ENCODE measurements around the gene FAM187B. TPM values are rescaled to one million over a fixed set of nuclear protein-coding genes. Genes with fewer than 3 reads are reported as not detected.
"Not testable (repeated sequence)": the region's sequence is repeated elsewhere in the genome, so short reads cannot be mapped to it uniquely, and the experiment has no call there.

The FAM187B gene
- total RNA-seq, 1 experiment from 2014 or later = not detected

DNA sequence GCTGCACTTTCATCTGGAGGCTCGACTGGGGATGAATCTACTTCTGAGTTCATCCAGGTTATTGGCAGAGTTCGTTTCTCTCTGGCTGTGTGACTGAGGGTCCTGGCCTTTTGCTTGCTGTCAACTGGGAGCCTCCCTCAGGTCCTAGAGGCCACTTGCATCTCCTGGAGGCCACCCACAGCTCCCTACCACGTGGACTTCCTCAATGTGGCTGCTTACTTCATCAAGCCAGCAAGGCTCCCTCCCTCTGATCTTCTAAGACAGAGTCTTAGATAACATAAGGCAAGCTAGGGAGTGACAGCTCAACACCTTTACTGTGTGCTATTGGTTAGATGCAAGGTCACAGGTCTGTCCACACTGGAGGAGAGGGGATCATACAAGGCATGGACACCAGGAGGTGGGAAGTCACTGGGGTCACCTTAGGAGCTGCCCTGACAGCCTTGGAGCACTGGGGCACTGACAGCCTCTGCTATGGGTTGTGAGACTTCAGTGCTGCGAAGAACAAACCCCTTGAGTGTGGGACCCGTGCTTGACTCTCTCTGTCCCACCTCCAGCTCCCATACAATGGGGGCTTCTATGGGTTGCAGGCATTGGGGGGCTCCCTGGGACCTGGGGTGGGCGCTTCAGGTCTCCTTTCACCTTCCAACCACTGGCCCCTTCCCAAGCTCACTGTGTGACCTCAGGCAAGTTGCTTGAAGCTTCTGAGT, 5.3 kb downstream of the FAM187B start:
- CTCF ChIA-PET = no interaction called here

DNA sequence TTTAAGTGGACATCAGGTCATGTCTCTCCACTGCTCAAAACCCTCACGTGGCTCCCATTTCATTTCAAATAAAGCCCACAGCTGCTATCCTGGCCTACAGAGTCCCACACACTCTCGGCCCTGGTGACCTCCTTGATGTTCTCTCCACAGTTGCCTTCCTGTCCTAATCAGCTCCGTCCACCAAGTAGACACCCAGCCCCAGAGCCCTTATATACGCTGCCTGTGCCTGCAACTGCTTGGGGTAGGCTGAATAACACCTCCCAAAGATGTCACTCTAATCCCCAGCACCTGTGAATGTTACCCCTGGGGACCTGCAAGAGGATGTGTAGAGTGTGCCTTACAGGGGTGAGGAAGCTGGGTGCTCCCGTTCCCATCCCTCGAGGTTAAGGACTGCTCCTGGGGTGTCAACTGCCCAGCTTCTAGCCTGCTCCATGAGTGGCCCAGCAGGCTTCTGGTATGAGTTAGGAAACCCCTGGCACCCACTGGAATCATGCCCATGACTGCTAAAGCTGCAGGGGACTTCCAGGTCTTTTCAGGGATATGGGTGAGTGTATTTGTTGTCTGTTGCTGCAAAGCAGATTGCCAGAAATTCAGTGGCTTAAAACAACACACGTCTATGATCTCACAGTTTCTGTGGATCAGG, 6.0 kb downstream of the FAM187B start:
- no peak overlapping the region for H3K27ac Mint-ChIP-seq (ENCODE audit: unreplicated experiment)
- no peak for DNase-seq

More for the DNA sequence above, 5.3 kb downstream of the FAM187B start:
- BruUV-seq (replicated peaks) = no TSS peak
- no peak overlapping the region for H3K27ac Mint-ChIP-seq (ENCODE audit: unreplicated experiment)
- peaks cover 4% of the 10 kb centered on the region for H3K9me3 Mint-ChIP-seq (ENCODE audit: low read depth, unreplicated experiment)
- peaks cover 16% of the 10 kb centered on the region for H3K4me1 Mint-ChIP-seq (ENCODE audit: low read depth, unreplicated experiment)
- no peak overlapping the region for H3K4me3 Mint-ChIP-seq (ENCODE audit: low read depth, unreplicated experiment)
- TF ChIP-seq, protein P1, sequence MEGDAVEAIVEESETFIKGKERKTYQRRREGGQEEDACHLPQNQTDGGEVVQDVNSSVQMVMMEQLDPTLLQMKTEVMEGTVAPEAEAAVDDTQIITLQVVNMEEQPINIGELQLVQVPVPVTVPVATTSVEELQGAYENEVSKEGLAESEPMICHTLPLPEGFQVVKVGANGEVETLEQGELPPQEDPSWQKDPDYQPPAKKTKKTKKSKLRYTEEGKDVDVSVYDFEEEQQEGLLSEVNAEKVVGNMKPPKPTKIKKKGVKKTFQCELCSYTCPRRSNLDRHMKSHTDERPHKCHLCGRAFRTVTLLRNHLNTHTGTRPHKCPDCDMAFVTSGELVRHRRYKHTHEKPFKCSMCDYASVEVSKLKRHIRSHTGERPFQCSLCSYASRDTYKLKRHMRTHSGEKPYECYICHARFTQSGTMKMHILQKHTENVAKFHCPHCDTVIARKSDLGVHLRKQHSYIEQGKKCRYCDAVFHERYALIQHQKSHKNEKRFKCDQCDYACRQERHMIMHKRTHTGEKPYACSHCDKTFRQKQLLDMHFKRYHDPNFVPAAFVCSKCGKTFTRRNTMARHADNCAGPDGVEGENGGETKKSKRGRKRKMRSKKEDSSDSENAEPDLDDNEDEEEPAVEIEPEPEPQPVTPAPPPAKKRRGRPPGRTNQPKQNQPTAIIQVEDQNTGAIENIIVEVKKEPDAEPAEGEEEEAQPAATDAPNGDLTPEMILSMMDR (IDR thresholded peaks at IDR 0.05; ENCODE audit: unreplicated experiment) = no peak
- H3K36me3 Mint-ChIP-seq (ENCODE audit: insufficient read depth, unreplicated experiment) = no peaks in the 10 kb centered on the region
- no peaks in the 10 kb centered on the region for H3K27me3 Mint-ChIP-seq (ENCODE audit: unreplicated experiment)
- intact Hi-C loops (cut with micrococcal nuclease; ENCODE audit: unreplicated experiment) = no loop called here
- DNase-seq = no peak

DNA sequence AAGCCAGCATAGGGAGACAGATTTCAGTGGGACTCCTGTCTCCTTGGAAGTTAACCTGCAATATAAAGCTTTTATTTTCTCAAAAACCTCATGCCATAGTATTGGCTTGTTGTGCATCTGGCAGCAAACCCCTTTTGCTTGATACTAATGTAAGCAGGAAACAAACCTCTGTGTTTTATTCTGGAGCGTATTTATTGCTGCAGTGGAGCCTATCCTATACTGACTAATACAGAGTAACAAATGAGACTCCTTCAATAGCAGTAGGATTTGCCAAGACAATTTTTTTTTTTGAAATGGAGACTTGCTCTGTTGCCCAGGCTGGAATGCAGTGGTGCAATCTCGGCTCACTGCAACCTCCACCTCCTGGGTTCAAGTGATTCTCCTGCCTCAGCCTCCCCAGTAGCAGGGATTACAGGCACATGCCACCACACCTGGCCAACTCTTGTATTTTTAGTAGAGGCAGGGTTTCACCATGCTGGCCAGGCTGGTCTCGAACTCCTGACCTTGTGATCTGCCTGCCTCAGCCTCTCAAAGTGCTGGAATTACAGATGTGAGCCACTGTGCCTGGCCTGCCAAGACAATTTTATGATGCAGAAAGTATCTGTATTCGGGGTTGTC, 7.5 kb downstream of the FAM187B start:
- BruUV-seq (replicated peaks) = not testable (repeated sequence)

More for the DNA sequence above, 6.0 kb downstream of the FAM187B start:
- Mint-ChIP-seq H3K9me3 (ENCODE audit: low read depth, unreplicated experiment) (peaks cover 4% of the 10 kb centered on the region), H3K4me3 (ENCODE audit: low read depth, unreplicated experiment) (no peak overlapping the region), H3K36me3 (ENCODE audit: insufficient read depth, unreplicated experiment) (no peaks in the 10 kb centered on the region), H3K4me1 (ENCODE audit: low read depth, unreplicated experiment) (peaks cover 16% of the 10 kb centered on the region), H3K27me3 (ENCODE audit: unreplicated experiment) (no peaks in the 10 kb centered on the region)
- BruUV-seq (replicated peaks) = no TSS peak
- intact Hi-C loops (cut with micrococcal nuclease; ENCODE audit: unreplicated experiment) = no loop called here
- CTCF ChIA-PET = interaction anchor here (0.6 kb wide), 1 partner anchor 764 kb away, joined by 6 read pairs; no protein-coding TSS in a partner anchor
- TF ChIP-seq, protein P1 (IDR thresholded peaks at IDR 0.05; ENCODE audit: unreplicated experiment) = no peak

DNA sequence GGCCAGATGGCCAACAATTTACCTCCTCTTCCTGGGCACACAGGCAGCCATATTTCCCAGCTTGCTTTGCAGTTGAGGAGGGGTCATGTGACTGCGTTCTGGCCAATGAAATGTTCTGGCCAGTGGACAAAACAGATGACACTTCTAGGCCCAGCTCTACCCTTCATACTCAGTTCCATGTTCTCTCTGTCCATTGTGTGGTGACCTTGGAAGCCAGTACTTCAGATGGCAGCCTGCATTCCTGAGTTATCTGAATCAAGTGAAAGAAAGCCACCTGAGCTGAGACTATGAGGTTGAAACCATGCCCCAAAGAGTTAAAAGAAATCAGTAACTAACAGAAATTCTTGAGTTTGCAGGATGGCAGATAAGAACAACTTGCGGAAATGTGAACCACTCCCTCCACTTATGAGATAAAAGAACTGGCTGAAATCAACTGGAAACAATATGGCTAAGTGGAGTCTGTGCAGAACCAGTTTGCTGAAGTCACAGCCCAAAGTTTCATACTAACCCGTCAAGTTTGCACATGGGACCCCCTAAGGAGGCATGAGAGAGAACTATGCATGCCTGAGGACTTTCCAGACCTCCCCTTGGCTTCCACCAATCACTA, 8.1 kb downstream of the FAM187B start:
- CTCF ChIA-PET = interaction anchor here (0.6 kb wide), 1 partner anchor 165 kb away, joined by 3 read pairs; no protein-coding TSS in a partner anchor
- no TSS peak for BruUV-seq (replicated peaks)
- Mint-ChIP-seq H3K9me3 (ENCODE audit: low read depth, unreplicated experiment) (peaks cover 4% of the 10 kb centered on the region), H3K4me3 (ENCODE audit: low read depth, unreplicated experiment) (no peak overlapping the region), H3K4me1 (ENCODE audit: low read depth, unreplicated experiment) (peaks cover 16% of the 10 kb centered on the region), H3K27ac (ENCODE audit: unreplicated experiment) (no peak overlapping the region), H3K27me3 (ENCODE audit: unreplicated experiment) (no peaks in the 10 kb centered on the region), H3K36me3 (ENCODE audit: insufficient read depth, unreplicated experiment) (no peaks in the 10 kb centered on the region)
- intact Hi-C loops (cut with micrococcal nuclease; ENCODE audit: unreplicated experiment) = no loop called here
- TF ChIP-seq, protein P1 (IDR thresholded peaks at IDR 0.05; ENCODE audit: unreplicated experiment) = no peak
- peak; percentile 11 for DNase-seq

More for the DNA sequence above, 7.5 kb downstream of the FAM187B start:
- H3K9me3 Mint-ChIP-seq (ENCODE audit: low read depth, unreplicated experiment); H3K27me3 Mint-ChIP-seq (ENCODE audit: unreplicated experiment); intact Hi-C loops (cut with micrococcal nuclease; ENCODE audit: unreplicated experiment); H3K4me3 Mint-ChIP-seq (ENCODE audit: low read depth, unreplicated experiment); H3K27ac Mint-ChIP-seq (ENCODE audit: unreplicated experiment); DNase-seq; H3K36me3 Mint-ChIP-seq (ENCODE audit: insufficient read depth, unreplicated experiment): not testable (repeated sequence)
- CTCF ChIA-PET = interaction anchor here (0.6 kb wide), 1 partner anchor 166 kb away, joined by 3 read pairs; no protein-coding TSS in a partner anchor
- H3K4me1 Mint-ChIP-seq (ENCODE audit: low read depth, unreplicated experiment) = peaks cover 16% of the 10 kb centered on the region
